ENCODE results near the gene LY86. TPM values are rescaled to one million over a fixed set of nuclear protein-coding genes. Genes with fewer than 3 reads are reported as not detected.
A peak's percentile ranks its signal among the peaks of the same experiment; 100 is the strongest.

LY86 gene
- total and polyA plus RNA-seq, 9 of the 15 experiments (the other 6 are each of a cell fraction or from before 2014, with no cell fraction given) = 0.08 to 0.20 TPM; not detected in 7

DNA sequence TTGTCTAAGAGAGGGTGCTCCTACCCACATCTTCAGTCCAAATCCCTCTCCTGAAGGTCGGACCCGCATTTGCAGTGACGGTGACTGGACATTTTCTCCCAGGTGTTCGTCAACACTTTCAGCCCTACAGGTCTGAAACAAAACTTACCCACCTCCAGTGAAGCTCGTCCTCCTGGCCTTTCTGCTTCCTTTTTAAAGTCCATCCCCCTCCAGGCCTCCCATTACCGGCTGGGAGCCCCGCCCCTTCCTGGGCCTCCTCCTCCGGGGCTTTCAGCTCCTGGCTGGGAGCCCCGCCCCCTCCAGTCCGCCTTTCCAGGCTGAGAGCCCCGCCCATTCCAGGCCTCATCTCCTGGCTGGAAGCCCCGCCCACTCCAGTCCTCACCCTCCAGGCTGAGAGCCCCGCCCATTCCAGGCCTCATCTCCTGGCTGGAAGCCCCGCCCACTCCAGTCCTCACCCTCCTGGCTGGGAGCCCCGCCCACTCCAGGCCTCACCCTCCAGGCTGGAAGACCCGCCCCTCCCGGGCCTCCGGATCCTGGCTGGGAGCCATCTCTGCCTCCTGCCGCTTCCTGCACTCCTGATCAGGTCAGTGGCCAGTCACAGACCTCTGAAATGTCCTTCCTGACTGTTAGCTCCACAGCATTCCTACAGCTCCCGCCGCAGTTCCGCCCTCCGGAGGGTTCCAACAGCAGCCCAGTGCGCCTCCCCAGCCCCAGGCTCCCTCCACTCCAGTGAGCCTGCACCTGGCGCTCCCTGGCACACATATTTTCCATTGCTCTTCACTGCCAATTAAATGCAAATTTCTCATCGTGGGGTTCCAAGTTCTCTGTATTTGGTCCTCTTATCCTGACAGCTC lies 98.5 kb downstream of the LY86 start (continued):
- TF ChIP-seq TAF1 (IDR thresholded peaks at IDR 0.05; ENCODE audit: control insufficient read depth, extremely low read depth, insufficient read depth, low read length, severe bottlenecking) (peak; percentile 84), TSHZ1 (CRISPR knock-in tag; IDR thresholded peaks at IDR 0.05) (no peak), NRF1 (conservative IDR thresholded peaks at IDR 0.05 in 1 of 2, IDR thresholded peaks at IDR 0.05 in 1 of 2) (peak; percentile 66 to 73), NCOR1 (IDR thresholded peaks at IDR 0.05) (no peak), SREBF2 (CRISPR knock-in tag; IDR thresholded peaks at IDR 0.05) (0 out of 2 replicates have a peak, but pooled peaks have one; percentile 24), ZFP30 (CRISPR knock-in tag; IDR thresholded peaks at IDR 0.05; ENCODE audit: borderline replicate concordance) (no peak), POLR2AphosphoS5 (IDR thresholded peaks at IDR 0.05; ENCODE audit: control insufficient read depth, insufficient read depth, low read depth, low read length) (peak; percentile 70)
- TF ChIP-seq, protein P1, sequence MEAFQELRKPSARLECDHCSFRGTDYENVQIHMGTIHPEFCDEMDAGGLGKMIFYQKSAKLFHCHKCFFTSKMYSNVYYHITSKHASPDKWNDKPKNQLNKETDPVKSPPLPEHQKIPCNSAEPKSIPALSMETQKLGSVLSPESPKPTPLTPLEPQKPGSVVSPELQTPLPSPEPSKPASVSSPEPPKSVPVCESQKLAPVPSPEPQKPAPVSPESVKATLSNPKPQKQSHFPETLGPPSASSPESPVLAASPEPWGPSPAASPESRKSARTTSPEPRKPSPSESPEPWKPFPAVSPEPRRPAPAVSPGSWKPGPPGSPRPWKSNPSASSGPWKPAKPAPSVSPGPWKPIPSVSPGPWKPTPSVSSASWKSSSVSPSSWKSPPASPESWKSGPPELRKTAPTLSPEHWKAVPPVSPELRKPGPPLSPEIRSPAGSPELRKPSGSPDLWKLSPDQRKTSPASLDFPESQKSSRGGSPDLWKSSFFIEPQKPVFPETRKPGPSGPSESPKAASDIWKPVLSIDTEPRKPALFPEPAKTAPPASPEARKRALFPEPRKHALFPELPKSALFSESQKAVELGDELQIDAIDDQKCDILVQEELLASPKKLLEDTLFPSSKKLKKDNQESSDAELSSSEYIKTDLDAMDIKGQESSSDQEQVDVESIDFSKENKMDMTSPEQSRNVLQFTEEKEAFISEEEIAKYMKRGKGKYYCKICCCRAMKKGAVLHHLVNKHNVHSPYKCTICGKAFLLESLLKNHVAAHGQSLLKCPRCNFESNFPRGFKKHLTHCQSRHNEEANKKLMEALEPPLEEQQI (IDR thresholded peaks at IDR 0.05) = no peak
- TF ChIP-seq, protein P2, sequence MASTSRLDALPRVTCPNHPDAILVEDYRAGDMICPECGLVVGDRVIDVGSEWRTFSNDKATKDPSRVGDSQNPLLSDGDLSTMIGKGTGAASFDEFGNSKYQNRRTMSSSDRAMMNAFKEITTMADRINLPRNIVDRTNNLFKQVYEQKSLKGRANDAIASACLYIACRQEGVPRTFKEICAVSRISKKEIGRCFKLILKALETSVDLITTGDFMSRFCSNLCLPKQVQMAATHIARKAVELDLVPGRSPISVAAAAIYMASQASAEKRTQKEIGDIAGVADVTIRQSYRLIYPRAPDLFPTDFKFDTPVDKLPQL (IDR thresholded peaks at IDR 0.05; ENCODE audit: extremely low read depth, insufficient read length) = no peak
- TF ChIP-seq, protein P3, sequence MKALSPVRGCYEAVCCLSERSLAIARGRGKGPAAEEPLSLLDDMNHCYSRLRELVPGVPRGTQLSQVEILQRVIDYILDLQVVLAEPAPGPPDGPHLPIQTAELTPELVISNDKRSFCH (CRISPR knock-in tag; IDR thresholded peaks at IDR 0.05) = no peak
- TF ChIP-seq, protein P3 (tag; IDR thresholded peaks at IDR 0.05) = no peak
